GM18511 (cell line): Measurements from ENCODE around the gene ELMO1.

Experiments
- ATAC-seq: cut with Tn5 transposase; IDR thresholded peaks from one replicate; pipeline ENCODE4 v1.9.1; 2021; ENCODE audit warnings: mild to moderate bottlenecking, moderate library complexity; ENCODE audit not compliant: unreplicated experiment

Gene ELMO1

DNA sequence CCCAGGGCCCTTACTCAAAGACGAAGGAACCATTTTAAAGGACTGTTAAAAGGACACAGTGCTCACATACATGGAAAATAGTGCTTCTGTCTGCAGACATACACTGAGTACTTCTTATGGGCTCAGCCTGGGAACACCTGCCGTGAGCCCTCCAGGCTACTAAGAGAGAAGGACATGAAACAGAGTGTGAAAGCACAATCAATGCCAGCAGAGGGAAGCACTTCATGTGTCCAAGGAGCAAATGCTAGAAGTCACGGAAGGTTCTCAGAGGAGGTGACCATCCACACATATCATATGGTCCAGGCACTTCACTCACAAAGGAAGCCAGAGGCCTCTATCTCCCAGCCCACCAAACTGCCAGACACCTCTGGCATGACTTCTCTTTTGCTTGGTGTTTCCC is 15.5 kb downstream of the ELMO1 start:
- ATAC-seq = no peak

DNA sequence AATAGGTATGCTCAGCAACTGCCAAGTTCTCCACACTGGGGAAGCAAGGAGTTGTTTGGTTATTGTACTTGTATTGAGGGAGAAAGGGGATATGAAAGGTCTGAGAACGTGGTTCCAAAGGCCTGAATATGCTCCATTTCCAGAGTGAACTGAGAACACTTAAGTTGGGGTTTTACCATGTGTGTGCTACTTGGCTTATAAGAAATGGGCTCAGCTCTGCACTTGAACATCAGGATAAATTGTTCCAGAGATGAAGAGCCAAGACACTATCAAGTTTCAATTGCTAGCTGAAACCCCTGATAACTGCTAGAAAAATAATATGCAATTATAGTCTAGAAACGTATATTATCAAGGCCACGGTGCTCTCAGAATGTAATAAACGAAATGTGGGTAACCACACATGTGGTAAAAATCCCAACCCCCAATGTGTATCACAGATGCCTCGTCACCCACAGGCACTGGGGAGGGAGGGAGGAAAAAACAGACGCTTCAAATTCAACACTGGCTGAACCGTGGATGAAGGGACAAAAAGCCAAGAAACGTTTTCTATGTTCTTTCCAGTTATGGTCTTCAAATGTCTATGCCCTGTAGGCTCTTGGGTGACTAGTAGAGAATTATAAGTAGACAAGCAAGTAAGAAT is 16.3 kb downstream of the ELMO1 start:
- ATAC-seq = no peak

DNA sequence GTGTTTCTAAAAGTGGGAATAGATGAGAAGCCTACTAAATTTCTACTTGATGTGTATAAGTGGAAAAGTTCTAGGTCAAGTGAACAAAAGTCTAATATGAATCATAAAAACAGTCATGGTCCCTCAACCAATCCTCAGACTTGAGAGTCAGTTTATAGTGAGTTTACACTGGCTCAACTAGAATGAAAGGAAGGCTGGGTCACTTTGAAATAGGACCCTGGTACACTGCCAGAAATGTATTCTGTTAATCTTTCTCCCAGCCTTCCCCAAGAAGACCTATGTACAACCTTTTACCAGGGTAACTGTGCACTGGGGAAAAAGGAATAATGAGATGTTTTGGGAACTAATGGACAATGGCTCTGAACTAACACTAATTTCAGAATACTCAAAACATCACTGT is 17.3 kb downstream of the ELMO1 start:
- no peak for ATAC-seq

DNA sequence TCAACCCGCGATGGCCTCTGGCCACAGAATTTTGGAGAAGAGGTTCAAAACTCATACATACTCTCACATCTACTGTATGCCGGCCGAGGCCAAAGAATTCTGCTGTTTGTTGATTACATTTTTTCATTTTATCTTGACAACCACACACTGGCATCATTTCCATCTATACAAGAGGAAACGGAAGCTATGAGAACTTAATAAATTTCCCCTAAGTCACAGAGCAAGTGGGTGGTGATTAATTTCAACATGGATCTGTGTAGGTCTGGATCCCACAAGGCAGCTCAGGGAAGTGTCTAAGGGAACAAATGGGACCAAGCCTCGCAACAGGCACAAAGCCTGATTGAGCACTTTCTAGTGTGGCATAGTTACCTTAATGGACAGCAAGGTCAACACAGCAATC is 18.0 kb downstream of the ELMO1 start:
- ATAC-seq = no peak

DNA sequence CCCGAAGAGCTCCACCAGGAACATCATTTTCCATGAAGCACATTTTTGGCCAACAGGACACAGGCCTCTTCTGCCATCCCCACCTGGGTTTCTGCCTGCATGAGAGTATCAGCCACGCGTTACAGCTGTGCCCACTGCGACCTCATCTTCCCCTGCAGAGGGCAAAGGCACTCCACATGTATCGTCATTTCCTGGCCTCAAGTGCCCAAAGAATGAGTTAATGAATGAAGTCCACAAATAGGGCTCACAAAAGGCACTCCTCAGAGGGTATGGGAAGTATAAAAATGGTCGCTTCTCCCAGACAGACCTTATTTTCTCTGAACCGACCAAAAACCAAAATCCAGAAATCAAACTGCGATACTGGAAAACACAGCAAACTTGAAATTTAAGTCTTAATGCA is 18.5 kb downstream of the ELMO1 start:
- no peak for ATAC-seq

DNA sequence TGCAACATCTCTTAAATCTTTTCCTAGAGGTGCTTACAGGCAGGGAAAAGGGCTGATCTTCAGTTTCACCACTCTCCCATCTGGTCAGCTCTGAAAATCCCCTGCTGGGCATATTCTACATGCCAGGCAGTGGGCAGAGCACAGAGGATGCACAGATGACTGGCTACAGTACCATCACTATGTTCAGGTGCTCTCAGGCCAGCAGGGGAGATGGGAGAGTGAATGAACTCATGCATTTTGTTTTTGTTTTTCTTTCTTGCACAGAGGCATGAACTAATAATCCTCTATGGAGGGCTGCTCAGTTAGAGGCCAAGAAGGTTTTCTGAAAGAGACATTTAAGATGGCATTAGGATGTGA is 19.3 kb downstream of the ELMO1 start:
- no peak for ATAC-seq

DNA sequence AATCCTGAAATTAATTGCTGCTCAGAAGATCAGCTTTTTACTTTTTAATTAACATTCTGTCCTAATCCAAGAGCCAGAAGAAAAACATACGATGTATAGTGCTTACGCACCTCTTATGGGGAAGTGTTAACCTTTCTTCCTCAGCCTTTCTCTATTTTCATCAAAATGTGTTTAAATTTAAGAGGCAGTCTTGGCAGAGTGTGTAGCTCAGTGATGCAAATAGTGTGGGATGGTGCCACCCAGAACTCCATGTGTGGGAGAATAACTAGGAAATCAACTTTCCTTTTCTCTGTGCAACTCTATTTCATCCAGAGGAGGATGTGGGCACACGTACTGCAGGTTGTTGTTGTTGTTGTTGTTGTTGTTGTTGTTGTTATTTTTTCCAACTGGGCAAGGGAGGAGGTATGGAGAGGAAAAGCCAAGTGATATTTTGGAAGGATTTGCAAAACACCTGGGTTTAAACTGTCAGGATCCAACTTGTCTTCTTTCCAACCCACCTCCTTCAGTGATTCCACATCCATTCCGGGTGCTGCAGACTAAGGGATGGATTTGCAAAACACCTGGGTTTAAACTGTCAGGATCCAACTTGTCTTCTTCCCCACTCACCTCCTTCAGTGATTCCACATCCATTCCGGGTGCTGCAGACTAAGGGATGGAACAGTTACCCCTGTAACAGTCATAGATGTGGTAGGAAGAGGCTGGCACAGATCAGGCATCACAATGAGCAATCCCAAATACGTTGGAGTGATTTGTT is 19.8 kb downstream of the ELMO1 start:
- ATAC-seq = no peak

DNA sequence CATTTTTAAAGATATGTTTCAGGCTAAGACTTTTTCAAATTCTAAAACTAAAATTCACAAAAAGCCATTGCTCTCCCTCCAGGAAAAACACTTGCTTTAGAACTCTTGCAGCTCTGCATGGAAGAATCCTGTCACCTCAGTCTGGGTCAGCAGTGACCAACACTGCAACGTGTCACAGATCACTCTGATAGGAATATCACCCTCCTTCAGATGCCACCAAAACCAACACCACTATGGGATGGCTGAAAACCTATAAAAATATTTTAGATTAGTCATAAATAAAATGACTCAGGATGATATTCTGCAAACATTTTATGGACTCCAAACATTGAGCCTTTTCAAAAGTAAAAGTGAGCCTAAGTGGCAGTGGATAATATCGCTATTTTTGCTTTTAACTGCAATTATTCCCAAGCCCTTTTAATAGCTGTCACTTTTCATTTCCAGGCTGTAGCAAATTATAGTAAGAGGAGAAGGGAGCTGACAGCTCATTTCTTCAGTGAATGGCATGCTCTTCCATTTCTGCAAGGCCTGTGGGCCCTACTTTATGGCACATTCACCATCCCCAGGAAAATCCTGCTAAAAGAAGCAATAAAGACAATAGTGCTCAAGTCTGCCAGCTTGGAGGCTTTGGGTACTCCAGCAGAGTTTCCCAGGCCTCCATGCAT is 21.3 kb downstream of the ELMO1 start:
- ATAC-seq = no peak

DNA sequence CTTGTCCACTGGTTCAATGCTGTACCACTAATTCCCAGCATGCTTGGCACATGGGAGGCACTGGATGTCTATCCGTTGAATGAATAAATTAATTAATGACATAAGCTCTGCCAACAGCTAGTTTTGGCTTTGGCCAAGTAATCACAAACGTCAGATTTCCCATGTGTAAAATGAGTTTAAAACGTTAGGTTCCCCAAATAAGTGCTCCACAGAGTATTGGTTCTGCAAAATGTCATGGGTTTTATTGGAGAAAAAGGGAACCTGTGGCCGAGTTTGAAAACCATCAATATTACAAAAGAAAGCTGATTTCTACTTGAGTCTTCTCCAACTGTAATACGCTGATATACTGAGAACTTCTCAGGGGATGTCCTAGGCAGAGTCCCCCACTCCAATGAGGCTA is 23.2 kb downstream of the ELMO1 start:
- no peak for ATAC-seq

DNA sequence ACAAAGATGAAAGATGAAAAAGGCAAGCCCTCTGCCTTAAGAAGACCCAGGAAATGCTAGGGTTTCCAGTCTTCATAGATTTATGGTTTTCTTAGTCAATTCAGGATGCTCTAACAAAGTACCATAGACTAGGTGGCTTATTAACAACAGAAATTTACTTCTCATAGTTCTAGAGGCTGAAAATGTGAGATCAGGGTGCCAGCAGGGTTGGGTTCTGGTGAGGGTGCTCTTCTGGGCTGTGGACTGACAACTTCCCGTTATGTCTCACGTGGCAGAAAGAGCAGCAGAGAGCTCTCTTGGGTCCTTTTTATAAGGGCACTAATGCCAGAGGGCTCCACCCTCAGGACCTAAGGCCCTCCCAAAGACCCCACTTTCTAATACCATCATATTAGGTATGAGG is 23.7 kb downstream of the ELMO1 start:
- no peak for ATAC-seq

DNA sequence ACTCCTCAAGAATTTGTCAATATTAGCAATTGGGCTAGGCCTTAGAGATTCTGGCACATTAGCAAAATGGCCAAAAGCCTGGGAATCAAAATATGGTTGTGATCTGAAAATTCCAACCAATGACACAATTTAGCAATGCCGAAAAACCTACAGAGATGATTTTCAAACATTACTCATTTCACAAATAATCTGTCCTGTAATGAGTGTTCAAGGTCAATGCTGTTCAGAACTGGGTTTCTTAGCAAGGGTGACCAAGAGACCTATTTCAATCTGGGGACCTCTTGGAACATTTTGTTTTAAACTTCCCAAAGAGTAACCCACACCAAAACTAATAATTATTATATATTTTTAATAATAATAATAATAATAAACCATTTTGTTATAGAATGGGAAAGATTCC is 24.1 kb downstream of the ELMO1 start:
- no peak for ATAC-seq

DNA sequence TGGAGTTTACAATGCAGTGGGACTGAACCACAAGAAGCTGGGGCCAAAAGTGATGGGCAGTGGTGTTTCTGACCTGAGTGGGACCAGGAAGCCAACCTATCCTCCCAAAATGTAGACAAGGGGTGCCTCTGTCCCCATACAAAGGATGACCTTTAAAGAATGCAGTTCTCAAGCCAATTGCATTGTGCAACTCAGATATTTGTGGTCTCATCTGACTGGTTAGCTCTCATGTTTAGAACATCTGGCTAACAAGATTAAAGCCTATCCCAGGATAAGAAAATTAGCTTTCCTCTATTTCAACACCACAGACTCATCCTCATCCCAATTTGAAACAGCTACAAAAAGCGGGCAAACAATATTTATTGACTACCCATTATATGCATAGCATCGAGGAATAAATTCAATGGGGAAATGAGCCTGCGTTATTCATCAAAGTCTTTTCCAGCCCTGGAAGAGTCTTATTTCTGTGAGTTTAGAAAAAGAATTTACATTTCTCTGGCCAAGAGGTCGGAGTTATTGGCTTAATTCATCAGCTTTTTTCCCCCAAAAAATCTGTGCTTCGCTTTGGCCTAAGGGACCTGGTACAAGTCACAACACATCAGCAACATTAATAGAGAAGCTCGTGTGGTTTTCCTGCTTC is 26.7 kb downstream of the ELMO1 start:
- ATAC-seq = no peak

DNA sequence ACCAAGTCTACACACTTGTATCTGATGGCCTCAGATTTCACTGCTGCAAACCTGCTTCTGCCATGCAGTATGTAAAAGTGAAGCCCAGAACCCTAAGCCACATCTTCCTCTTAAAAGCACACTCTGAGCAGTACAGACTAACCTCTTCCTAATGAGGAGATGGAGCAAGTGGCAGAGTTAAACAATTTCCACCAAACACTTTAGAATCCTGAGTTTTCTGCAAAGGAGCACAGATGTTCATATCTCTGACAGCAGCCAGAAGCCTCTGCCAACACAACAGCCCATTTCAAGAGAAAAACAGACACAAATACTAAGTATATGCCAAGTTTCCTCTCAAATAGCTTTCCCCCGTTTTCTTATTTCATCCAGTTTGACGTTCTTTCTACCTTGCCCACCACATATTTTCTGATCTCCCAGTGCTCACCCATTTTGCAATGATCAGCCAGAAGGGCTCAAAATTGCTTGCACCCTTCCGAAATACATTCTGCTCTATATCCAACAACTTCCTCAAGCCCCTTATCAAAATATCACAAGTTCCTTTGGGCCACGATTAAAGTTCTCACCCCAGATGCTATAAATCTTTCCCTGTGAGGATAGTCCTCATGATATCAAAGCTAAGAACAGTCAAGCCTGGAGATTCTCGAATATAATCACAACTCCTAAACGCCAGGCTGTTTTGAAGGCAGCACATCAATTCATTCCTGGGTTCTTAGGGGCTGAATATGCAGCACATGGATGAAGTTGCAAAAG is 27.5 kb downstream of the ELMO1 start:
- ATAC-seq = no peak

DNA sequence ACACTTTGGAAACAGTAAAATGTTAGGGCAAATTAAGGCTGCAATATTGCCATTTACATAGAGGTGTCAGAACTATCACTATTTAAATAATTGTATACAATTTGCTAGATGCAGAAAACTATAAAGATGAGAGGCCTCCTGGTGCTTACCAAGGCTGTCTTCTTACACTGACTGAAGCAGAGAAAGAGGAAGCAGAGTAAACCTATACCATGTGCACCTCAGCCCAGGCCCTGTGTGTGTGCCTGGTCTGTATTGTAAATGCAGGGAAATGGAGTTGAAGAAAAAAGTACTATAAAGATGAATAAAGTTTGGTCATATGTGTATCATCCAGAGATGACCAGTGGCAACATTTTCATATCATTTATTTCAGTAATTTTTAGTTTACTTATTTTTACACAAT is 29.2 kb downstream of the ELMO1 start:
- ATAC-seq = no peak

DNA sequence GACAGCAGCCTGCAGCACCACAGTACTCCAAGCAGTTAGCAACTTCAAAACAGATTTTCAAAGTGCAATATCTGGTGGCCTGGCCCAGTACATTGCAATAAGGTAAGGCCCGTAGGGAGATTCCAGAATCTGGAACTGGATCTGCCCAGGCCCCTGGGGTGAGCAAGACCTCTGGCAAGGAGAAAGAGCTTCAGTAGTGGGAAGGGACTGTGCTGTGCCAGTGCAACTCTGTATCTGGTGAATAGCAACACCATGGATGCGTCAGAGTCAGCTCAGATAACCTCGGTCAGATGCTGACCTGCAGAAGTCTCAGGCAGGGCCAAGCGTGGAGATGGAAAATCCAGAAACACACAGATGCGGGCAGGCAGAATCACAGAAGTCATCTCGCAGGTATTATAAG is 30.3 kb downstream of the ELMO1 start:
- ATAC-seq = no peak

DNA sequence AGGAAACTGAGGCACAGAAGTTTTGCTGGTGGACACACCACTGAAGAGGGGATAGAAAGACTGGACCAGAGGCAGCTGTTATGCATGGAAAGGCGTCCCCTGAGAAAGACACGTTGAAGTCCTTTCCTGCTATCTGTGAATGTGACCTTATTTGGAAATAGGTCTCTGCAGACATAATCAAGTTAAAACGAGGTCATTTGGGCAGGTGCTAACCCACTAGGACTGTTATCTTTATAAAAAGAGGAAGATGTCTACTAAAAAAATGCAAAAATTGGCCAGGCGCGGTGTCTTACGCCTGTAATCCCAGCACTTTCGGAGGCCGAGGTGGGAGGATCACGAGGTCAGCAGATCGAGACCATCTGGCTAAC is 31.6 kb downstream of the ELMO1 start:
- ATAC-seq = no peak

DNA sequence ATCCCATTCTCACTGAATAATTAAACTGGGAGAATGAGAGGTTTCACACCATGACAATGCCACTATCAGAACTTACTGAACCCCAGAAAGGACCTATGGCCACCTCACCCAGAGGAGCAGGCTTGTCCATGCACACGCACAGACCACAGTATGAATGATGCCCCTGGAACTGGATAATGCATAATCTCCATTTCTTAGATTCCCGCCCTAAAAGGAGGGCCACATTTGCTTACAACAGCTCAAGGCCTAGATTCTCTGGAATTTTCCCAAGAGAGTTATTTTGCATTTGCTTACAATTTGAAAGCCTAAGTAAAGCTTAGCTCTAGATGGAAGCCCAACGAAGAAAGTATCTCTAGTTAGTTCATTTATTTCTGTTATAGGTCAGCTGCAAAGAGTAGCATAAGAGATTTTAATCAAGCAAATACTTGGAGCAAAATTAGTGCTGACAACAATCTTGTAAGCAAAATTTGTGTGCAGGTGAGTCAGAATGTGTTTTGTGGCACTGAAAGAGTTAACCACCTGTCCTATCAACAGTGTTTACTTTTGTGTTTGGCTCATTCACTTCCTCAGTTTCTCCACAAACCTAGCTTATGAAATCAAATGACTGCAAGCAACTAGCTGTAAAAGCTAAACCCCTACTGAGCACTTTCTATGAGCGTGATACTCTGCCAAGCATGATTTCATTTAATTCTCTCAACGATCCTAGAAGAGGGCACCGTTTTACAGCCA is 32.1 kb downstream of the ELMO1 start:
- ATAC-seq = no peak

DNA sequence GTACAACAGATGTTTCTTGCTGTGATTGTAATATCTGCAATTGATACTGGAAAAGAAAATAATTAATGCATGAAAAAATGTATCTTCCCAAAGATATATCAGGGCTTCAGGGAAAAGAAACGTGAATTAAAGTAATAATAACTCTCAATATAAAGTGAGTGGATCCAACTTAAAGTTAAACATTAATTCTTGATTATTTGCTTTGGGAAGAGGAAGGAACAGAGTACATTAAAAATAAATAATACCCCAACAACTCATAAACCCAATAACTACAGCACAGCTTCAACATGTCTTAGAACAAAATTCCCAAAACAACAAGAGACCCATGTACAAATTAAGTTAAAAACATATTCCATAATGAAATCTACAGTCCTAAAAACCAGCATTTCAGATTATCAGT is 33.0 kb downstream of the ELMO1 start:
- ATAC-seq = no peak

DNA sequence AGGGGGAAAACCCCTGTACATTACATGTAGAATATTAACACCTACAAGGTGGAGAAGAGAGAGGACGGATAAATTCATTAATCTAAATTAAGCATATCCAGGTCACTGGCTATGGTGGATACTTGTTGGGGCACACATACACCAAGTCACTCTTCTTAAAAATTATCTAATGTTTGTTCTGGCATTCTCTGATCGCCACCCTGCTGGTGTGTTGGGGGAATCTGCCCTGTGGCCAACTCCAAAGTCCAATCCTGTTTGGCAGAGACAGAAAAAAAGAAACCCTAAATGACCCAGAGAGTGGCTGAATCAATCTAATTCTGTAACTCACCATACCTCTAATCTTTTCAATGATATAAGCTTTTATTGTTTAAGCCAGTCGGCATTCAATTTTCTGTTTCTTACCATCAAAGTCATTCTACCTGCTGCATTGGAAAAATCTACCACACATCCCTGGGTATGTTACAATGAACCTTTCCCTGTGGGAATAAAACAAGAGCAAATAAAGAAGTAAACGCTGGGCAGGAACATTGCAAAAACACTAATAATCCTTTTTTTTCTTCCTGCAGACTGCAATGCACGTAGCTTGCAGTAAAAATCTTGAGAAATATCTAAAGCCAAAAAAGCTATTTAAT is 34.2 kb downstream of the ELMO1 start:
- no peak for ATAC-seq

DNA sequence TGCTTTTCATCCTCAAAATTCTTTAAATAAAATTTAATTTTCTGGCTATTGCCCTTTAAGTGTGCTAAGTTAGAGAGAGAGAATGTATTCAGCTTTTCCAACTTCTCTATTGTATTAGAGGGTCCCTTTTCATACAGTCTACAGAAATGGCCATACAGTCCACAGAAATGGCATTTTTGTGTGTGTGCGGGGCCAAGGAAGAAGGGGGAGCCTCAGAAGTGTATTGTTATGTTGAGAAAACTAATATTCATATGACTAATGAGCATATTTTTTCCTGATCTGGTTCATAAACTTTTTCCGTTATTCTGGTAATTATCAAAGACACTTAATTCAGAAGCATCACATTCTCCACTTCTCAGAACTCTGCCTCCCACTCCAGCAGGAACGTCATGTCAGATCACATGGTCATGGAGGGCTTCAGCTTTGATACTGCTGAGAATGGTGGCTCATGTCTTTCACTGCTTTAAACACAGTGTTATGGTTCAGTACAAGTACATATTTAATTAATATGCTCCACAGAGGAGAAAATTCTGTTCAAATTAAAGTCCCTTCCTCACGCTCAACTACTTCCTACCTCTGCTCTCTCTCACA is 37.1 kb downstream of the ELMO1 start:
- no peak for ATAC-seq
